Stimulated activated CD8-positive, alpha-beta memory T cell treated with anti-CD3 and anti-CD28 coated beads, Interleukin-2, amount 100 ng/mL, for 1 hour (primary cell): ENCODE data around the gene FIGNL2.

Source experiments
- DNase-seq, 2 donors: peaks; one replicate each; pipeline ENCODE4 v3.0.0-alpha.2; 2020; ENCODE audit warnings: low read depth in 2 of 2

FIGNL2 gene

DNA sequence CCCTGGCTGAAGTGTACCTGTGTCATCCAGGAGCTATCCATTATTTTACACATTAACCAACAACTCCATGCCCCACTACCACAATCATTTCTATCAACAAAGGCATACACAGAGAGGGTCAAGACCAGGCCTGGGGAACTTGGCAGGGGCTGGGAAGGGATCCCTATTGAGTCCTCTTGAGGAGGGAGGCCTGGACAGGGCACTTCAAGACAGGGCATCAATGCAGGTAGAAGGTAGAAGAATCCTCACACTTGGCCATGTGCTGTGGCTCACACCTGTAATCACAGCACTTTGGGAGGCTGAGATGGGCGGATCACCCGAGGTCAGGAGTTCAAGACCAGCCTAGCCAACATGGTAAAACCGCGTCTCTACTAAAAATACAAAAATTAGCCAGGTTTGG lies 26.0 kb upstream of the FIGNL2 start:
- no peak for DNase-seq

- no peak for DNase-seq
Observed at GRCh38 chr12:51874000-51874399, 25.5 kb upstream of the FIGNL2 start.

GRCh38 chr12:51873251-51873994 lies 24.9 kb upstream of the FIGNL2 start:
- no peak for DNase-seq

- DNase-seq, result no peak
Observed at GRCh38 chr12:51872689-51872981, 24.1 kb upstream of the FIGNL2 start.

- no peak for DNase-seq
Observed at GRCh38 chr12:51871918-51872688, 23.6 kb upstream of the FIGNL2 start.

DNA sequence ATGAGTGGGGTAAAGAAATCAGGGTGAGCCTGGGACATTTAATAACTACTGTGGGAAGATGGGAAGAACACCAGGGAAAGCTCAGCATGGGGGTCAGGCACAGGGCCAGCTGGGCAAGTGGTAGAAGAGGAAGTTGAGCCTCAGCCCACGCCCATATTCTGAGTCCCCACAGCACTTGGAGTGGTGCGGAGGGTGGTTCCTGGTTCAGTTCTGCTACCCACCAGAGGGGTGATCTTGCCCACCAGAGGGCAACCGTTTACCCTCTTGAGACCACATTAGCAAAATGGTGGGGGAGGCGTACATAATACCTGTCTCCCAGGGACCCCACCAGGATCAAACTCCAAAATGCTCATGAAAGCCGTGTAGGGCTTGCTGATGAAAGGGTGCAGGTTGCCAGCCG lies 22.6 kb upstream of the FIGNL2 start:
- no peak for DNase-seq

DNA sequence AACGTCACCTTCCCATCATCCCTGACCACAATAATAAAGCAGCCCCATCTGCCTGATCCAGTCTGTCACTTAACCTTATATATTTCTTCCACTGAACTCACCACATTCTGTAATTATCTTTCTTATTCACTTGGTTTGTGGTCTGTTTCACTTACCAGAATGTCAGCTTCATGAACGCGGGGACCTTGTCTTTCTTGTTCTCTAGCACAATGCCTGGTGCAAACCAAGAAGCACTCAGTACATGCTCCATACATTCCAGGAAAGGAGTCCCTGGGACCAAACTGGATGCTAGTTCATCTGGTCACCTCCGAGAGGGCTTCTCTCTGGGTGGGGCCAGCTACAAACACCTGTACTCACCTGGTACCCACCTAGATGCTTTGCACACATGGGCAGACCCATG lies 22.0 kb upstream of the FIGNL2 start:
- DNase-seq, result no peak

- DNase-seq, result no peak
Observed at GRCh38 chr12:51869931-51870330, 21.4 kb upstream of the FIGNL2 start.

GRCh38 chr12:51869496-51869865 lies 21.0 kb upstream of the FIGNL2 start:
- DNase-seq, result no peak

GRCh38 chr12:51868821-51869495 lies 20.4 kb upstream of the FIGNL2 start:
- DNase-seq, result no peak

DNA sequence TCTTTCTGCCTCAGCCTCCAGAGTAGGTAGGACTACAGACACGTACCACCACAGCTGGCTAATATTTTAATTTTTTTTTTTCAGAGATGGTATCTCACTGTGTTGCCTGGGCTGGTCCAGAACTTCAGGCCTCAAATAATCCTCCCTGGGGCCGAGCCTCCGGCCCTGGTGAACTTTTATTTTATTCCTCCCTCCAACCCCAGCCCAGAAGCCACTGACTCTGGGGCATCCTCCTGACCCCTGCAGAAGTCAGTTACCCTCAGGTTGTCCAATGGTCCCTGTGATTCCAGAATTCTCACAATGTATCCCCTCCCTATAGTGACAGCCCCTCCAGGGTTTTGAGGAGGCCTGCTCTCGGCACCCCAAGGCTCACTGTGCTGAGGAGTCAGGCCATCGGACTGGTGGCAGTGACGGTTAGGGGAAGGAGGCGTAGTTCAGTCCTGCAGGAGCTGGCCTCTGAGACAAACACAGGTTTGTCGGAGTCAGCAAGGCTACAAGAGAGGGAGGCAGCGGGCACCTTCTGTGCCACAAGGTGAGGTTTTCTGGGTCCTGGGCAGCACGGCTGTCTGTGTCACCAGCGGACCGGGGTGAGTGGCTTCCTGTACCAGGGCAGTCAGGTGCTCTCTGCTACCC lies 19.4 kb upstream of the FIGNL2 start:
- no peak for DNase-seq

DNA sequence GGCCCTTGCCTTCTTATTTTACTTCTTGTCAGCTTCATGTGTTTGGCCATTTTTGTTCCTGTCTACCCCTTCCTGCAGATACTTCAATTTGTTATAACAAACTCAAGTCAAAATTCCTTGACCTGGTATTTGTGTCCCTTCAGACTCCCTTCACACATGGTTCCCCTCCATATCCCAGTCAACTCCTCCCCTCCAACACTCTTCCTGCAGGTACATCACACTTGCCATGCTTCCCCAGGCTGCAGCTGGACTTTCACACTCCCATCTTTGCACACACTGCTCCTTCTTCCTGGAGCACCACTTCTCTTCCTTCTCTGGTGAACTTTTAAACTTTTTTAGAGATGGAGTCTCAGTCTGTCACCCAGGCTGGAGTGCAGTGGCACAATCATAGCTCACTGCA lies 18.9 kb upstream of the FIGNL2 start:
- DNase-seq, result no peak

- DNase-seq, result no peak
Observed at GRCh38 chr12:51866762-51867161, 18.2 kb upstream of the FIGNL2 start.

- no peak for DNase-seq
Observed at GRCh38 chr12:51866324-51866723, 17.8 kb upstream of the FIGNL2 start.

DNA sequence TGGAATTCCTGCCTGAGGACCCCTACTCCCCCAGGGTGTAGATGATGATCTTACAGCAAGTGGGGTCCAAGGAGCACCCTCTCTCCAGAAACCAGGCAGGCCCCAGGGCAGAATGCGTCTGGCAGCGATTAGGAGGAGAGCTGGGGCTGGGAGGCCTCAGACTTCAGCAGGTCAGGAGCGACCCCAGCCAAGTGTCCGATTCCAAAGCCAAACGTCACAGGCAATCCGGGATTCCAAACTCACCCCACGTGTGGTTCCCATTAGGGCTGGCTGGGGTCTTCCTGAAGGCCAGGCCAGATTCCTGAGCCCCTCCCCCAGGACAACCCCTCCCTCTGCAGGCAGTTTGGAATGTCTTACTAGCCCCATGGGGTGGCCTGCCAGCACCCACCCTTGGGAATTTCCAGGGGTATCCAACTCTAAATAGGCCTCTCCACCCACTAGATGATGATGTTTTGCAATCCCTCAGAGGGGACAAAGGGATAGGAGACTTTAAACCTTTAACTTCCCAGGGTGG lies 17.3 kb upstream of the FIGNL2 start:
- no peak for DNase-seq

DNA sequence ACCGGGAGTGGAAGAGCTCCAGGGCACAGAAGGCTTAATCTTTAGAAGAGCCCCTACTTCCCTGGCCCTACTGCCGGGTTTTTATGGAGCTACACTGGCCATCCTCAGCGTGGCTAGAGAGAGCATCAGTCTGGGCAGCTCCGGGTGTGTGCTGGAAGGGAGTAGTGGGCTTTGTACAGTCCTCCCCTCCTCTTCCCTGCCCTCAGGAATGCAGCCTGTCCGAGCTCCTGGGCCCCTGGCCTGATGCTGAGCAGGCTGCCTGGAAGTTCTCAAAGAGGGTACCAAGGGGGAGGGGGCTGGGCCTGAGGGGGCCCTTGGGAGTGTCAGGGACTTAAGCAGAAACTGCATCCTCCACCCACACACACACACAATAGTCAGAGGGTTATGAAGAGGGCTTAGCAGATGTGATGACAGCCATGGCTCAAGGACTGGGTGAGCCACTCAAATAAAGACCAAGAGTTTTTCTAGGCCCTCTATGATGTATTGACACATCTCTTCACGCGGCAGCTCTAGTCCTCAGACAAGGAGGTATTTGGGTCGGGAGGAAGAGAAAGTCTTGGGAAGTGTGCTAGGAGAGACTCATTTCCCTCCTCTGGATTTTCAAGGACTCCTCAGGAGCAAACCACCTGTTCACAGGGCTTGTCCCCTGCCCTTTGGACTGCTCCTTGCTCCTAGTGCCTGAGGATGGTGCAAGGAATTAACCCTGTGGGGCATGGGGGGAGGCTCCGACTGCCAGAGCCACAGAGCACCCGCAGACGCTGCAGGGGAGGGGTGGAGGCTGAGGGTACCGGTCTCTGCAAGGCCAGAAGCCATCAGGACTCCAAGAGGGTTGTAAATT lies 16.5 kb upstream of the FIGNL2 start:
- no peak for DNase-seq

GRCh38 chr12:51863933-51864832 lies 15.7 kb upstream of the FIGNL2 start:
- DNase-seq, result no peak

GRCh38 chr12:51863363-51863932 lies 14.9 kb upstream of the FIGNL2 start:
- no peak for DNase-seq

- no peak for DNase-seq
Observed at GRCh38 chr12:51862947-51863346, 14.4 kb upstream of the FIGNL2 start.

DNA sequence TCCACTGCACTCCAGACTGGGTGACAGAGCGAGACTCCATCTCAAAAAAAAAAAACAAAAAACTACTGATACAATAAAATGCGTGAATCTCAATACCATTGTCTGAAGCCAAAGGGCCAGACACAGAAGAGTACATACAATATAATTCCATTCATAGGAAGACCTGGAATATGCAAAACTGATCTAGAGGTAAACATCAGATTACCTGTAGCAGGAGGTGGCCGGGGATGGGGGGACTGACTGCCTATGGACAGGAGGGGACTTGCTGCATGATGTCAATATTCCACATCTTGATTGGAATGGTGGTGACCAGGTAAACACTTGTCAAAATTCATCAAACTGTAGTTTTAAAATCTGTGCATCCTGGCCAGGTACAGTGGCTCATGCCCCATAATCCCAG lies 12.5 kb upstream of the FIGNL2 start:
- no peak for DNase-seq
